HEK293 (cell line): ENCODE data around the gene PNPLA5.

Experiments
- ZNF114 ChIP-seq: fragments of 450-650 bp; formaldehyde crosslinking; IDR thresholded peaks from 2 replicates; pipeline ENCODE4 v1.5.0; 2017; ENCODE audit warnings: missing biosample characterization, missing genetic modification characterization
- ZNF23 ChIP-seq: fragments of 450-650 bp; formaldehyde crosslinking; IDR thresholded peaks from 2 replicates; pipeline ENCODE4 v1.5.1; 2016; ENCODE audit warnings: missing biosample characterization, missing genetic modification characterization, borderline replicate concordance
- TF ChIP-seq, protein P1 (sequence below): fragments of 450-650 bp; formaldehyde crosslinking; IDR thresholded peaks from 2 replicates; pipeline ENCODE4 v1.5.1; 2016; ENCODE audit warnings: missing biosample characterization, missing genetic modification characterization
- TF ChIP-seq, protein P2 (sequence below): IDR thresholded peaks from 2 replicates; pipeline ENCODE4 v1.6.1; 2011; ENCODE audit warnings: mild to moderate bottlenecking, low read depth, low read length, borderline replicate concordance

DNA sequence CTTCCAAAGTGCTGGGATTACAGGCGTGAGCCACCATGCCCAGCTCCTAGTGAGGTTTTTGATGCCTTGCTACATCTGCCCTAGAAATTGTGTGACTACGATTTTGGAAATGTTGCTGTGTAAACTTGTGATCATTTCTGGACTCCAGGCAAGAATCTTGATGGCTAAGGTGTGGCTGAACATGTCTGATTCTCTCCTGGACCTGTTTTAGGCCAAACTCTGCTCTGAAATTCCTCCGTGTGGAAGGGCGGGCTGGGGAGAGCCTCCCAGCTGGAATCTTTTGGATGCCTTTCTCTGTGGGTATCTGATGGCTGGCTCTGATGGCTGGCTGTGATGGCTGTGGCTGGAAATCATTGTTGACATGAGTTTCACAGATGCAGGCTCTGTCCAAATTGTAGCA lies 40.0 kb upstream of the PNPLA5 start:
- no peak for TF ChIP-seq ZNF114 (tag by site-specific recombination)
- TF ChIP-seq, protein P1, sequence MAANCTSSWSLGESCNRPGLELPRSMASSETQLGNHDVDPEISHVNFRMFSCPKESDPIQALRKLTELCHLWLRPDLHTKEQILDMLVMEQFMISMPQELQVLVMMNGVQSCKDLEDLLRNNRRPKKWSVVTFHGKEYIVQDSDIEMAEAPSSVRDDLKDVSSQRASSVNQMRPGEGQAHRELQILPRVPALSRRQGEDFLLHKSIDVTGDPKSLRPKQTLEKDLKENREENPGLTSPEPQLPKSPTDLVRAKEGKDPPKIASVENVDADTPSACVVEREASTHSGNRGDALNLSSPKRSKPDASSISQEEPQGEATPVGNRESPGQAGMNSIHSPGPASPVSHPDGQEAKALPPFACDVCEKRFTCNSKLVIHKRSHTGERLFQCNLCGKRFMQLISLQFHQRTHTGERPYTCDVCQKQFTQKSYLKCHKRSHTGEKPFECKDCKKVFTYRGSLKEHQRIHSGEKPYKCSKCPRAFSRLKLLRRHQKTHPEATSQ (tag by site-specific recombination) = no peak
- TF ChIP-seq, protein P2, sequence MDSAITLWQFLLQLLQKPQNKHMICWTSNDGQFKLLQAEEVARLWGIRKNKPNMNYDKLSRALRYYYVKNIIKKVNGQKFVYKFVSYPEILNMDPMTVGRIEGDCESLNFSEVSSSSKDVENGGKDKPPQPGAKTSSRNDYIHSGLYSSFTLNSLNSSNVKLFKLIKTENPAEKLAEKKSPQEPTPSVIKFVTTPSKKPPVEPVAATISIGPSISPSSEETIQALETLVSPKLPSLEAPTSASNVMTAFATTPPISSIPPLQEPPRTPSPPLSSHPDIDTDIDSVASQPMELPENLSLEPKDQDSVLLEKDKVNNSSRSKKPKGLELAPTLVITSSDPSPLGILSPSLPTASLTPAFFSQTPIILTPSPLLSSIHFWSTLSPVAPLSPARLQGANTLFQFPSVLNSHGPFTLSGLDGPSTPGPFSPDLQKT = no peak
- no peak for TF ChIP-seq ZNF23
